ENCODE data around the gene FMO2.

FMO2 gene

GRCh38 chr1:171177261-171177660 lies 7.8 kb upstream of the FMO2 start:
- no peaks in the 10 kb centered on the region for H3K27me3 ChIP-seq (replicated peaks; ENCODE audit: control insufficient read depth, insufficient read depth, low read length)
- no peaks in the 10 kb centered on the region for H3K36me3 ChIP-seq (ENCODE audit: control insufficient read depth, insufficient read depth, low read length, severe bottlenecking)
- H3K9ac ChIP-seq (ENCODE audit: low read length) = no peak overlapping the region
- no peaks in the 10 kb centered on the region for H3K9me3 ChIP-seq (ENCODE audit: control insufficient read depth, low read length)
- no peak overlapping the region for H3K4me3 ChIP-seq (ENCODE audit: low read length)
- no peaks in the 10 kb centered on the region for H3K4me1 ChIP-seq (ENCODE audit: control insufficient read depth, insufficient read depth, low read length)
- DNase-seq (ENCODE audit: low read depth) = no peak

- H3K36me3 ChIP-seq (ENCODE audit: control insufficient read depth, insufficient read depth, low read length, severe bottlenecking) = no peaks in the 10 kb centered on the region
- no peak overlapping the region for H3K4me3 ChIP-seq (ENCODE audit: low read length)
- no peak overlapping the region for H3K9ac ChIP-seq (ENCODE audit: low read length)
- H3K4me1 ChIP-seq (ENCODE audit: control insufficient read depth, insufficient read depth, low read length) = peaks cover 1% of the 10 kb centered on the region
- peak; percentile 46 for DNase-seq (ENCODE audit: low read depth)
- H3K27me3 ChIP-seq (replicated peaks; ENCODE audit: control insufficient read depth, insufficient read depth, low read length) = no peaks in the 10 kb centered on the region
- H3K9me3 ChIP-seq (ENCODE audit: control insufficient read depth, low read length) = no peaks in the 10 kb centered on the region
Measured at GRCh38 chr1:171179318-171180227, 5.5 kb upstream of the FMO2 start.

GRCh38 chr1:171180670-171181069 lies 4.4 kb upstream of the FMO2 start:
- Histone ChIP-seq H3K9me3 (ENCODE audit: control insufficient read depth, low read length) (no peaks in the 10 kb centered on the region), H3K36me3 (ENCODE audit: control insufficient read depth, insufficient read depth, low read length, severe bottlenecking) (no peaks in the 10 kb centered on the region), H3K4me1 (ENCODE audit: control insufficient read depth, insufficient read depth, low read length) (peaks cover 12% of the 10 kb centered on the region), H3K4me3 (ENCODE audit: low read length) (no peak overlapping the region), H3K27me3 (replicated peaks; ENCODE audit: control insufficient read depth, insufficient read depth, low read length) (no peaks in the 10 kb centered on the region), H3K9ac (ENCODE audit: low read length) (no peak overlapping the region)
- peak; percentile 68 for DNase-seq (ENCODE audit: low read depth)

GRCh38 chr1:171188388-171189266 lies 3.5 kb downstream of the FMO2 start:
- peak; percentile 63 for DNase-seq (ENCODE audit: low read depth)
- no peaks in the 10 kb centered on the region for H3K36me3 ChIP-seq (ENCODE audit: control insufficient read depth, insufficient read depth, low read length, severe bottlenecking)
- no peaks in the 10 kb centered on the region for H3K9me3 ChIP-seq (ENCODE audit: control insufficient read depth, low read length)
- no peaks in the 10 kb centered on the region for H3K27me3 ChIP-seq (replicated peaks; ENCODE audit: control insufficient read depth, insufficient read depth, low read length)
- H3K4me1 ChIP-seq (ENCODE audit: control insufficient read depth, insufficient read depth, low read length) = peaks cover 41% of the 10 kb centered on the region
- H3K9ac ChIP-seq (ENCODE audit: low read length) = no peak overlapping the region
- peak overlapping the region; percentile 3 for H3K4me3 ChIP-seq (ENCODE audit: low read length)

- H3K4me3 ChIP-seq (ENCODE audit: low read length) = no peak overlapping the region
- H3K36me3 ChIP-seq (ENCODE audit: control insufficient read depth, insufficient read depth, low read length, severe bottlenecking) = no peaks in the 10 kb centered on the region
- DNase-seq (ENCODE audit: low read depth) = no peak
- H3K4me1 ChIP-seq (ENCODE audit: control insufficient read depth, insufficient read depth, low read length) = peaks cover 34% of the 10 kb centered on the region
- H3K9me3 ChIP-seq (ENCODE audit: control insufficient read depth, low read length) = no peaks in the 10 kb centered on the region
- H3K9ac ChIP-seq (ENCODE audit: low read length) = no peak overlapping the region
- no peaks in the 10 kb centered on the region for H3K27me3 ChIP-seq (replicated peaks; ENCODE audit: control insufficient read depth, insufficient read depth, low read length)
Measured at GRCh38 chr1:171191992-171192391, 6.9 kb downstream of the FMO2 start.

- Histone ChIP-seq H3K36me3 (ENCODE audit: control insufficient read depth, insufficient read depth, low read length, severe bottlenecking) (peaks cover 6% of the 10 kb centered on the region), H3K9me3 (ENCODE audit: control insufficient read depth, low read length) (no peaks in the 10 kb centered on the region), H3K4me3 (ENCODE audit: low read length) (no peak overlapping the region), H3K9ac (ENCODE audit: low read length) (no peak overlapping the region), H3K4me1 (ENCODE audit: control insufficient read depth, insufficient read depth, low read length) (peaks cover 21% of the 10 kb centered on the region), H3K27me3 (replicated peaks; ENCODE audit: control insufficient read depth, insufficient read depth, low read length) (no peaks in the 10 kb centered on the region)
- no peak for DNase-seq (ENCODE audit: low read depth)
Measured at GRCh38 chr1:171195767-171196166, 10.7 kb downstream of the FMO2 start.

GRCh38 chr1:171196351-171196750 lies 11.3 kb downstream of the FMO2 start:
- H3K4me1 ChIP-seq (ENCODE audit: control insufficient read depth, insufficient read depth, low read length) = peaks cover 17% of the 10 kb centered on the region
- DNase-seq (ENCODE audit: low read depth) = no peak
- no peaks in the 10 kb centered on the region for H3K9me3 ChIP-seq (ENCODE audit: control insufficient read depth, low read length)
- no peak overlapping the region for H3K9ac ChIP-seq (ENCODE audit: low read length)
- H3K27me3 ChIP-seq (replicated peaks; ENCODE audit: control insufficient read depth, insufficient read depth, low read length) = no peaks in the 10 kb centered on the region
- H3K4me3 ChIP-seq (ENCODE audit: low read length) = no peak overlapping the region
- peaks cover 6% of the 10 kb centered on the region for H3K36me3 ChIP-seq (ENCODE audit: control insufficient read depth, insufficient read depth, low read length, severe bottlenecking)

- no peak for DNase-seq (ENCODE audit: low read depth)
- Histone ChIP-seq H3K4me1 (ENCODE audit: control insufficient read depth, insufficient read depth, low read length) (peaks cover 6% of the 10 kb centered on the region), H3K9me3 (ENCODE audit: control insufficient read depth, low read length) (no peaks in the 10 kb centered on the region), H3K27me3 (replicated peaks; ENCODE audit: control insufficient read depth, insufficient read depth, low read length) (no peaks in the 10 kb centered on the region), H3K36me3 (ENCODE audit: control insufficient read depth, insufficient read depth, low read length, severe bottlenecking) (peaks cover 6% of the 10 kb centered on the region), H3K4me3 (ENCODE audit: low read length) (no peak overlapping the region), H3K9ac (ENCODE audit: low read length) (no peak overlapping the region)
Measured at GRCh38 chr1:171198081-171198480, 13.0 kb downstream of the FMO2 start.

GRCh38 chr1:171204296-171204695 lies 19.2 kb downstream of the FMO2 start:
- no peaks in the 10 kb centered on the region for H3K27me3 ChIP-seq (replicated peaks; ENCODE audit: control insufficient read depth, insufficient read depth, low read length)

GRCh38 chr1:171206204-171206977 lies 21.3 kb downstream of the FMO2 start:
- no peak for DNase-seq (ENCODE audit: low read depth)
- no peak overlapping the region for H3K9ac ChIP-seq (ENCODE audit: low read length)
- H3K4me1 ChIP-seq (ENCODE audit: control insufficient read depth, insufficient read depth, low read length) = peaks cover 39% of the 10 kb centered on the region
- H3K9me3 ChIP-seq (ENCODE audit: control insufficient read depth, low read length) = no peaks in the 10 kb centered on the region
- H3K4me3 ChIP-seq (ENCODE audit: low read length) = no peak overlapping the region
- no peaks in the 10 kb centered on the region for H3K27me3 ChIP-seq (replicated peaks; ENCODE audit: control insufficient read depth, insufficient read depth, low read length)
- H3K36me3 ChIP-seq (ENCODE audit: control insufficient read depth, insufficient read depth, low read length, severe bottlenecking) = no peaks in the 10 kb centered on the region

More at GRCh38 chr1:171204296-171204695, 19.2 kb downstream of the FMO2 start:
- Histone ChIP-seq H3K9ac (ENCODE audit: low read length) (no peak overlapping the region), H3K9me3 (ENCODE audit: control insufficient read depth, low read length) (no peaks in the 10 kb centered on the region), H3K4me1 (ENCODE audit: control insufficient read depth, insufficient read depth, low read length) (peaks cover 22% of the 10 kb centered on the region), H3K36me3 (ENCODE audit: control insufficient read depth, insufficient read depth, low read length, severe bottlenecking) (peaks cover 6% of the 10 kb centered on the region), H3K4me3 (ENCODE audit: low read length) (no peak overlapping the region)
- no peak for DNase-seq (ENCODE audit: low read depth)

GRCh38 chr1:171206978-171207355 lies 21.9 kb downstream of the FMO2 start:
- Histone ChIP-seq H3K4me1 (ENCODE audit: control insufficient read depth, insufficient read depth, low read length) (peaks cover 42% of the 10 kb centered on the region), H3K4me3 (ENCODE audit: low read length) (no peak overlapping the region), H3K36me3 (ENCODE audit: control insufficient read depth, insufficient read depth, low read length, severe bottlenecking) (no peaks in the 10 kb centered on the region), H3K9me3 (ENCODE audit: control insufficient read depth, low read length) (no peaks in the 10 kb centered on the region), H3K9ac (ENCODE audit: low read length) (no peak overlapping the region), H3K27me3 (replicated peaks; ENCODE audit: control insufficient read depth, insufficient read depth, low read length) (no peaks in the 10 kb centered on the region)
- no peak for DNase-seq (ENCODE audit: low read depth)

Measured in adipocyte (in vitro differentiated cells).